HEK293 (cell line): ENCODE results near the gene ESRRG.

Source experiments
- CTCF ChIA-PET: fragments of 350-600 bp; formaldehyde crosslinking; extraction: SDS; loops from one replicate; lab custom pipeline; 2021; ENCODE audit warnings: antibody characterized with exemption; lab: Yijun Ruan, JAX
- POLR2A ChIA-PET: fragments of 300-600 bp; formaldehyde crosslinking; extraction: SDS; loops from one replicate; lab custom pipeline; 2020; ENCODE audit warnings: antibody characterized with exemption, inconsistent platforms; lab: Yijun Ruan, JAX
- H3K27ac ChIP-seq: fragments of 200-500 bp; sonication (Bioruptor generic); 2 replicates; pipeline ENCODE4 v1.5.1; 2014; ENCODE audit warnings: low read depth, low read length, control low read depth, inconsistent platforms; ENCODE audit errors: extremely low read depth
- H3K36me3 ChIP-seq, 2 experiments: fragments of 200-500 bp in 1 of 2; sonication (Bioruptor generic) in 1 of 2; 1 replicate in 1 of 2; 2 replicates in 1 of 2; pipeline ENCODE4 v1.5.1; 2014 to 2017; ENCODE audit warnings: inconsistent platforms in 2 of 2, low read length in 2 of 2; ENCODE audit not compliant: control insufficient read depth in 2 of 2, insufficient read depth in 1 of 2
- H3K4me1 ChIP-seq: fragments of 200-500 bp; sonication (Bioruptor generic); 2 replicates; pipeline ENCODE4 v1.5.1; 2014; ENCODE audit warnings: mild to moderate bottlenecking, low read length, inconsistent platforms; ENCODE audit not compliant: control insufficient read depth, insufficient read depth
- H3K4me3 ChIP-seq: 2 replicates; pipeline ENCODE4 v1.5.1; 2011; ENCODE audit warnings: low read depth, mild to moderate bottlenecking, control low read depth, low read length, moderate library complexity
- H3K9me3 ChIP-seq: fragments of 200-500 bp; sonication (Bioruptor generic); 2 replicates; pipeline ENCODE4 v1.5.1; 2014; ENCODE audit warnings: low read depth, low read length, inconsistent platforms; ENCODE audit not compliant: control insufficient read depth, insufficient read depth
- EGR2 ChIP-seq: fragments of 450-650 bp; formaldehyde crosslinking; IDR thresholded peaks from 2 replicates; pipeline ENCODE4 v1.5.1; 2016; ENCODE audit warnings: low read depth, missing biosample characterization, missing genetic modification characterization
- FEZF1 ChIP-seq: fragments of 450-650 bp; formaldehyde crosslinking; IDR thresholded peaks from 2 replicates; pipeline ENCODE4 v1.5.1; 2016; ENCODE audit warnings: missing biosample characterization, missing genetic modification characterization
- GLIS2 ChIP-seq: fragments of 450-650 bp; formaldehyde crosslinking; IDR thresholded peaks from 2 replicates; pipeline ENCODE4 v1.5.1; 2016; ENCODE audit warnings: missing biosample characterization, missing genetic modification characterization
- KLF1 ChIP-seq: fragments of 450-650 bp; formaldehyde crosslinking; IDR thresholded peaks from 2 replicates; pipeline ENCODE4 v1.5.1; 2016; ENCODE audit warnings: missing biosample characterization, missing genetic modification characterization
- MZF1 ChIP-seq: fragments of 450-650 bp; formaldehyde crosslinking; IDR thresholded peaks from 2 replicates; pipeline ENCODE4 v1.5.1; 2017; ENCODE audit warnings: missing biosample characterization, missing genetic modification characterization, borderline replicate concordance
- OSR2 ChIP-seq: fragments of 450-650 bp; formaldehyde crosslinking; IDR thresholded peaks from 2 replicates; pipeline ENCODE4 v1.5.1; 2016; ENCODE audit warnings: missing biosample characterization, missing genetic modification characterization
- YY1 ChIP-seq: fragments of 450-650 bp; formaldehyde crosslinking; IDR thresholded peaks from 2 replicates; pipeline ENCODE4 v1.5.1; 2018; ENCODE audit warnings: missing biosample characterization, missing genetic modification characterization
- ZEB2 ChIP-seq: fragments of 450-650 bp; formaldehyde crosslinking; IDR thresholded peaks from 2 replicates; pipeline ENCODE4 v1.5.1; 2016; ENCODE audit warnings: missing biosample characterization, missing genetic modification characterization
- ZFP41 ChIP-seq: fragments of 450-650 bp; formaldehyde crosslinking; IDR thresholded peaks from 2 replicates; pipeline ENCODE4 v1.5.1; 2016; ENCODE audit warnings: missing biosample characterization, missing genetic modification characterization, borderline replicate concordance
- ZIC2 ChIP-seq: fragments of 450-650 bp; formaldehyde crosslinking; IDR thresholded peaks from 2 replicates; pipeline ENCODE4 v1.5.1; 2016; ENCODE audit warnings: missing biosample characterization, missing genetic modification characterization
- ZNF10 ChIP-seq: fragments of 450-650 bp; formaldehyde crosslinking; IDR thresholded peaks from 2 replicates; pipeline ENCODE4 v1.5.1; 2017; ENCODE audit warnings: missing biosample characterization, missing genetic modification characterization
- ZNF112 ChIP-seq: fragments of 450-650 bp; formaldehyde crosslinking; IDR thresholded peaks from 2 replicates; pipeline ENCODE4 v1.5.0; 2017; ENCODE audit warnings: missing biosample characterization, missing genetic modification characterization
- ZNF146 ChIP-seq: fragments of 450-650 bp; formaldehyde crosslinking; IDR thresholded peaks from 2 replicates; pipeline ENCODE4 v1.5.1; 2016; ENCODE audit warnings: missing biosample characterization, missing genetic modification characterization
- ZNF184 ChIP-seq: fragments of 450-650 bp; IDR thresholded peaks from 2 replicates; pipeline ENCODE4 v1.5.1; 2018; ENCODE audit warnings: missing biosample characterization, mild to moderate bottlenecking, missing genetic modification characterization
- ZNF26 ChIP-seq: fragments of 450-650 bp; formaldehyde crosslinking; IDR thresholded peaks from 2 replicates; pipeline ENCODE4 v1.5.1; 2016; ENCODE audit warnings: missing biosample characterization, missing genetic modification characterization
- ZNF362 ChIP-seq: fragments of 450-650 bp; formaldehyde crosslinking; IDR thresholded peaks from 2 replicates; pipeline ENCODE4 v1.5.1; 2016; ENCODE audit warnings: missing biosample characterization, missing genetic modification characterization
- ZNF513 ChIP-seq: fragments of 450-650 bp; IDR thresholded peaks from 2 replicates; pipeline ENCODE4 v1.5.1; 2018; ENCODE audit warnings: missing biosample characterization, missing genetic modification characterization
- ZNF600 ChIP-seq: fragments of 450-650 bp; formaldehyde crosslinking; IDR thresholded peaks from 2 replicates; pipeline ENCODE4 v1.5.1; 2016; ENCODE audit warnings: missing biosample characterization, missing genetic modification characterization
- ZNF624 ChIP-seq: fragments of 450-650 bp; formaldehyde crosslinking; IDR thresholded peaks from 2 replicates; pipeline ENCODE4 v1.5.1; 2017; ENCODE audit warnings: missing biosample characterization, missing genetic modification characterization
- ZNF658 ChIP-seq: fragments of 450-650 bp; formaldehyde crosslinking; IDR thresholded peaks from 2 replicates; pipeline ENCODE4; 2016; ENCODE audit warnings: missing biosample characterization, missing genetic modification characterization
- ZNF664 ChIP-seq: fragments of 450-650 bp; formaldehyde crosslinking; IDR thresholded peaks from 2 replicates; pipeline ENCODE4 v1.5.1; 2016; ENCODE audit warnings: missing biosample characterization, missing genetic modification characterization
- ZSCAN18 ChIP-seq: fragments of 450-650 bp; formaldehyde crosslinking; IDR thresholded peaks from 2 replicates; pipeline ENCODE4 v1.5.1; 2016; ENCODE audit warnings: missing biosample characterization, missing genetic modification characterization
- TF ChIP-seq, protein P1 (sequence below): fragments of 450-650 bp; formaldehyde crosslinking; IDR thresholded peaks from 2 replicates; pipeline ENCODE4 v1.5.1; 2016; ENCODE audit warnings: missing biosample characterization, missing genetic modification characterization, borderline replicate concordance

ESRRG gene

DNA sequence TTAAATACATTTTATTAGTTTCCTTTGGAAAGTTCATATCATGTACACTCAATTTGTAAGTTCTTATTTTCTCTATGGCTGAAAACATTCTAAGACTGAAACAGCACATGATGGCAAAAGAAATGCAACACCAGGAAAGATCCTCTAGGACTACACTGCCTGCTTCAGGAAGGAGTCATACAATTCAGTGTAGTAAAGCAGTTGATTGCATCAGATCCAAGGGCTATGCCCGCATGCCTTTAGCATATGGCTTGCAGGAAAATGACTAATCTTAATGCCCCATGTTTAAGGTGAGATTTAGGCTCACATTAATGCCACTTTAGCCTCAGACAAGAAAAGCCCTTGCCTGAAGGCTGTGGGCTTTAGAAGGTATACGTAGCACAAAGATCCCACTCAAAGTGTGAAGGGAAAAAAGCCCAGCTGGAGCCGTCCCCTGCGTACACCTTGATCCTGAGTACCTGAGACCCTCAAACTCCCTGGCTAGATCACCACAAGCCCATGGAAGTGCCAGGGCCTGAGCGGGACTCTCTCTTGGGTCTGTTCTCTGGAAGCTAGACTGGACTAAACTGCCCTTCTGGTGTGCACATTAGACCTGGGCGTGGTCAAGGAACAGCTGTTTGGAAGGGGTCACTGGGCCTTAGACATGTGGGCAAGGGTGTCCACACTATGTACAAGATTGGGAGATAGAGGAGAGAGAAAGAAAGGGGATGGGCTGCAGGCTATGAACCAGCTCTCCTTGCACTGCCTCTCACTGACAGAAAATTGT, 52.9 kb downstream of the ESRRG start:
- TF ChIP-seq ZIC2 (tag by site-specific recombination) = no peak
- TF ChIP-seq ZNF624 (tag by site-specific recombination) = no peak
- no peak for TF ChIP-seq ZNF664 (tag by site-specific recombination)
- TF ChIP-seq ZNF658 = no peak
- TF ChIP-seq ZEB2 (tag by site-specific recombination) = no peak
- TF ChIP-seq ZNF26 (tag by site-specific recombination) = no peak
- no peak overlapping the region for H3K4me3 ChIP-seq
- H3K36me3 ChIP-seq = no peaks in the 10 kb centered on the region
- H3K9me3 ChIP-seq = no peaks in the 10 kb centered on the region
- ChIA-PET POLR2A (no interaction called here), CTCF (interaction anchor here (0.7 kb wide), 1 partner anchor 1177 kb away, joined by 7 read pairs; no protein-coding TSS in a partner anchor)
- no peak overlapping the region for H3K27ac ChIP-seq
- H3K4me1 ChIP-seq = no peaks in the 10 kb centered on the region

DNA sequence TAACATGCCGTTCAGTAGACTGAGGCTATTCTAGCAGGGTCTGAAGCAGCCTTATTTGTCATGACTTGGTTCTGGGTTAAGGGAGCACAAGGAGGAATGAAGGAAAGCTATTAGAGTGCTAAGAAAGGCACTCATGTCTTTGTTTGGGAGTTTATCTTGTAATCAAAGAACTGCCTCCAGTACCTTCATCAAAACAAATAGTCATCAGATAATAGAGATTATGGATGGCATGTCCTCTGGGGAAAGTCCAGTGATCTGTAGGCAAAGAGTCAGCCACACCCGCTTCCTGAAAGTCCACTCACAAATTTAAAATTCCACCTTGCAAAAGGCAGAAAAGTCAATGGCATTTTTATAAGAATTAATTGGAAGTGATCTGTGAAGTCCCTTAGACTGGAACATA, 56.8 kb downstream of the ESRRG start:
- POLR2A ChIA-PET = no interaction called here
- no peak overlapping the region for H3K4me3 ChIP-seq
- H3K27ac ChIP-seq = no peak overlapping the region
- TF ChIP-seq ZNF362 (tag by site-specific recombination) (no peak), KLF1 (tag by site-specific recombination) (no peak), ZSCAN18 (tag by site-specific recombination) (no peak), YY1 (tag by site-specific recombination) (no peak), GLIS2 (tag by site-specific recombination) (no peak)
- TF ChIP-seq, protein P1, sequence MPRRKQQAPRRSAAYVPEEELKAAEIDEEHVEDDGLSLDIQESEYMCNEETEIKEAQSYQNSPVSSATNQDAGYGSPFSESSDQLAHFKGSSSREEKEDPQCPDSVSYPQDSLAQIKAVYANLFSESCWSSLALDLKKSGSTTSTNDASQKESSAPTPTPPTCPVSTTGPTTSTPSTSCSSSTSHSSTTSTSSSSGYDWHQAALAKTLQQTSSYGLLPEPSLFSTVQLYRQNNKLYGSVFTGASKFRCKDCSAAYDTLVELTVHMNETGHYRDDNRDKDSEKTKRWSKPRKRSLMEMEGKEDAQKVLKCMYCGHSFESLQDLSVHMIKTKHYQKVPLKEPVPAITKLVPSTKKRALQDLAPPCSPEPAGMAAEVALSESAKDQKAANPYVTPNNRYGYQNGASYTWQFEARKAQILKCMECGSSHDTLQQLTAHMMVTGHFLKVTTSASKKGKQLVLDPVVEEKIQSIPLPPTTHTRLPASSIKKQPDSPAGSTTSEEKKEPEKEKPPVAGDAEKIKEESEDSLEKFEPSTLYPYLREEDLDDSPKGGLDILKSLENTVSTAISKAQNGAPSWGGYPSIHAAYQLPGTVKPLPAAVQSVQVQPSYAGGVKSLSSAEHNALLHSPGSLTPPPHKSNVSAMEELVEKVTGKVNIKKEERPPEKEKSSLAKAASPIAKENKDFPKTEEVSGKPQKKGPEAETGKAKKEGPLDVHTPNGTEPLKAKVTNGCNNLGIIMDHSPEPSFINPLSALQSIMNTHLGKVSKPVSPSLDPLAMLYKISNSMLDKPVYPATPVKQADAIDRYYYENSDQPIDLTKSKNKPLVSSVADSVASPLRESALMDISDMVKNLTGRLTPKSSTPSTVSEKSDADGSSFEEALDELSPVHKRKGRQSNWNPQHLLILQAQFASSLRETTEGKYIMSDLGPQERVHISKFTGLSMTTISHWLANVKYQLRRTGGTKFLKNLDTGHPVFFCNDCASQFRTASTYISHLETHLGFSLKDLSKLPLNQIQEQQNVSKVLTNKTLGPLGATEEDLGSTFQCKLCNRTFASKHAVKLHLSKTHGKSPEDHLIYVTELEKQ (tag by site-specific recombination) = no peak
- CTCF ChIA-PET = interaction anchor here (0.8 kb wide), 1 partner anchor 75 kb away, joined by 3 read pairs; no protein-coding TSS in a partner anchor
- H3K9me3 ChIP-seq = no peaks in the 10 kb centered on the region
- no peaks in the 10 kb centered on the region for H3K4me1 ChIP-seq
- H3K36me3 ChIP-seq = no peaks in the 10 kb centered on the region

GRCh38 chr1:216665856-216666255, 57.4 kb downstream of the ESRRG start:
- ChIA-PET POLR2A (no interaction called here), CTCF (interaction anchor here (0.8 kb wide), 1 partner anchor 74 kb away, joined by 3 read pairs; no protein-coding TSS in a partner anchor)
- H3K4me1 ChIP-seq = no peaks in the 10 kb centered on the region
- H3K36me3 ChIP-seq = no peaks in the 10 kb centered on the region
- H3K9me3 ChIP-seq = no peaks in the 10 kb centered on the region
- H3K27ac ChIP-seq = no peak overlapping the region
- H3K4me3 ChIP-seq = no peak overlapping the region
- TF ChIP-seq OSR2 (no peak), FEZF1 (tag by site-specific recombination) (no peak), ZNF146 (tag by site-specific recombination) (no peak), ZFP41 (tag by site-specific recombination) (no peak), ZNF112 (tag by site-specific recombination) (no peak), MZF1 (tag by site-specific recombination) (no peak), ZNF10 (tag by site-specific recombination) (no peak), ZNF513 (tag by site-specific recombination) (no peak), ZNF600 (tag by site-specific recombination) (no peak), EGR2 (tag by site-specific recombination) (no peak), ZNF184 (tag by site-specific recombination) (no peak)
